ENCODE measurements around the gene YIPF3.

DNA sequence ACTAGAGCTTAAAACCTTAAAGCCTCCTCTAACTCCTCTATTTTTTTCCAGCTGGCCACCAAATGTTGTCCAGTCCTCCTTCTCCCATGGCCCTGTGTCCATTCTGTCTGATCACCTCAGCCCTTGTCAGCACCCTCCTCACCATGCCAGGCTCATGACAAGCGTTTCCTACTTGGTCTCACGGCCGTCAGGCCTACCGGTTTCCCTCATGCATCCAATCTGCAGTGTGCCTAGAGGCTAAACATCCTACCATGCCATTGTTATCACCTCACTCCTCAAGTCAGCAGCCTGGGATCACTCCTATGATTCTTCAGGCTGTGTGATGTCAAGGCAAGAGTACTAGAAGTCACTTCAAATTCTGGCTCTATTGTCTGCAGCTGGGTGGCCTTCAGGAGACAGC is 49.0 kb downstream of the YIPF3 start:
- TF ChIP-seq, protein P1, sequence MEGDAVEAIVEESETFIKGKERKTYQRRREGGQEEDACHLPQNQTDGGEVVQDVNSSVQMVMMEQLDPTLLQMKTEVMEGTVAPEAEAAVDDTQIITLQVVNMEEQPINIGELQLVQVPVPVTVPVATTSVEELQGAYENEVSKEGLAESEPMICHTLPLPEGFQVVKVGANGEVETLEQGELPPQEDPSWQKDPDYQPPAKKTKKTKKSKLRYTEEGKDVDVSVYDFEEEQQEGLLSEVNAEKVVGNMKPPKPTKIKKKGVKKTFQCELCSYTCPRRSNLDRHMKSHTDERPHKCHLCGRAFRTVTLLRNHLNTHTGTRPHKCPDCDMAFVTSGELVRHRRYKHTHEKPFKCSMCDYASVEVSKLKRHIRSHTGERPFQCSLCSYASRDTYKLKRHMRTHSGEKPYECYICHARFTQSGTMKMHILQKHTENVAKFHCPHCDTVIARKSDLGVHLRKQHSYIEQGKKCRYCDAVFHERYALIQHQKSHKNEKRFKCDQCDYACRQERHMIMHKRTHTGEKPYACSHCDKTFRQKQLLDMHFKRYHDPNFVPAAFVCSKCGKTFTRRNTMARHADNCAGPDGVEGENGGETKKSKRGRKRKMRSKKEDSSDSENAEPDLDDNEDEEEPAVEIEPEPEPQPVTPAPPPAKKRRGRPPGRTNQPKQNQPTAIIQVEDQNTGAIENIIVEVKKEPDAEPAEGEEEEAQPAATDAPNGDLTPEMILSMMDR (IDR thresholded peaks at IDR 0.05) = no peak
- no peak for TF ChIP-seq POLR2A (IDR thresholded peaks at IDR 0.05)
